IMR-90 (cell line): ENCODE data around the gene STAG1. TPM values are rescaled to one million over a fixed set of nuclear protein-coding genes. Genes with fewer than 3 reads are reported as not detected.
"Not testable (repeated sequence)": the region's sequence is repeated elsewhere in the genome, so short reads cannot be mapped to it uniquely, and the experiment has no call there.

Experiments
- ATAC-seq: fragments of 200-7000 bp; cut with Tn5 transposase; 2 replicates; pipeline ENCODE4 v1.9.1; 2020; ENCODE audit warnings: low read depth, mild to moderate bottlenecking, moderate library complexity
- BruUV-seq: library from RNA; stranded (reverse); fragments of 400-500 nt; replicated peaks from 2 replicates; lab custom pipeline; 2021; lab: Mats Ljungman, UMichigan
- CTCF ChIA-PET: fragments of 300-600 bp; formaldehyde crosslinking; extraction: SDS; loops from one replicate; lab custom pipeline; 2021; ENCODE audit warnings: antibody characterized with exemption; lab: Yijun Ruan, JAX
- POLR2A ChIA-PET: fragments of 300-600 bp; sonication (Branson Sonifier 250); formaldehyde crosslinking; loops from one replicate; lab custom pipeline; 2022; ENCODE audit warnings: antibody characterized with exemption; ENCODE audit not compliant: unreplicated experiment; lab: Charles Lee
- DNase-seq: peaks from one replicate; pipeline ENCODE4 v3.0.0; 2013
- H2AFZ ChIP-seq: replicated peaks from 2 replicates; pipeline ENCODE3; 2013; ENCODE audit warnings: low read length, mild to moderate bottlenecking; ENCODE audit not compliant: poor library complexity
- H2AK5ac ChIP-seq: 2 replicates; pipeline ENCODE4 v1.6.1; 2013; ENCODE audit warnings: low read depth, low read length, inconsistent platforms
- H2AK9ac ChIP-seq: replicated peaks from 2 replicates; pipeline ENCODE3; 2013; ENCODE audit warnings: mild to moderate bottlenecking, low read depth, low read length, moderate library complexity; ENCODE audit not compliant: poor library complexity
- H2BK120ac ChIP-seq: 2 replicates; pipeline ENCODE4 v1.6.1; 2013; ENCODE audit warnings: low read depth, low read length, inconsistent platforms
- H2BK15ac ChIP-seq: 3 replicates; pipeline ENCODE4 v1.6.1; 2013; ENCODE audit warnings: low read depth, low read length, inconsistent platforms
- H2BK20ac ChIP-seq: 2 replicates; pipeline ENCODE4 v1.6.1; 2013; ENCODE audit warnings: low read depth, mild to moderate bottlenecking, inconsistent platforms, low read length, moderate library complexity
- H2BK5ac ChIP-seq: 2 replicates; pipeline ENCODE4 v1.6.1; 2013; ENCODE audit warnings: mild to moderate bottlenecking, low read depth, low read length, inconsistent platforms; ENCODE audit not compliant: poor library complexity, severe bottlenecking
- H3K14ac ChIP-seq: replicated peaks from 2 replicates; pipeline ENCODE4 v1.6.1; 2013; ENCODE audit warnings: low read depth, low read length, inconsistent platforms
- H3K18ac ChIP-seq: 2 replicates; pipeline ENCODE4 v1.6.1; 2013; ENCODE audit warnings: low read depth, low read length, control low read depth
- H3K23ac ChIP-seq: 2 replicates; pipeline ENCODE4 v1.6.1; 2013; ENCODE audit warnings: low read depth, low read length, inconsistent platforms
- H3K27ac ChIP-seq: 2 replicates; pipeline ENCODE4 v1.5.1; 2013; ENCODE audit warnings: mild to moderate bottlenecking, control low read depth, low read length; ENCODE audit not compliant: insufficient read depth
- H3K27me3 ChIP-seq: 2 replicates; pipeline ENCODE4 v1.6.1; 2013; ENCODE audit warnings: low read length; ENCODE audit not compliant: control insufficient read depth, insufficient read depth
- H3K36me3 ChIP-seq: 2 replicates; pipeline ENCODE4 v1.6.1; 2013; ENCODE audit warnings: low read length, mixed read lengths; ENCODE audit not compliant: control insufficient read depth, insufficient read depth
- H3K4ac ChIP-seq: 2 replicates; pipeline ENCODE4 v1.6.1; 2013; ENCODE audit warnings: low read depth, low read length, inconsistent platforms
- H3K4me1 ChIP-seq: 2 replicates; pipeline ENCODE4 v1.6.1; 2013; ENCODE audit warnings: low read length, mixed read lengths; ENCODE audit not compliant: control insufficient read depth, insufficient read depth
- H3K4me2 ChIP-seq: 2 replicates; pipeline ENCODE4 v1.6.1; 2013; ENCODE audit warnings: low read depth, mild to moderate bottlenecking, control low read depth, low read length, moderate library complexity
- H3K4me3 ChIP-seq: 2 replicates; pipeline ENCODE4 v1.5.1; 2013; ENCODE audit warnings: low read depth, mild to moderate bottlenecking, control low read depth, low read length, moderate library complexity; ENCODE audit not compliant: insufficient read depth
- H3K56ac ChIP-seq: 2 replicates; pipeline ENCODE4 v1.6.1; 2013; ENCODE audit warnings: low read length, inconsistent platforms; ENCODE audit not compliant: insufficient read depth; ENCODE audit errors: extremely low read depth
- H3K79me1 ChIP-seq, 2 experiments: 2 replicates each; pipeline ENCODE4 v1.6.1; 2013; ENCODE audit warnings: low read length in 2 of 2, inconsistent platforms in 1 of 2, low read depth in 1 of 2
- H3K9ac ChIP-seq: 2 replicates; pipeline ENCODE4 v1.6.1; 2013; ENCODE audit warnings: low read depth, low read length, control low read depth
- H3K9me1 ChIP-seq: 2 replicates; pipeline ENCODE4 v1.6.1; 2013; ENCODE audit warnings: low read length, inconsistent platforms; ENCODE audit not compliant: insufficient read depth
- H3K9me3 ChIP-seq: 2 replicates; pipeline ENCODE4 v1.6.1; 2013; ENCODE audit warnings: low read length; ENCODE audit not compliant: control insufficient read depth, insufficient read depth
- H4K20me1 ChIP-seq: 2 replicates; pipeline ENCODE4 v1.6.1; 2013; ENCODE audit warnings: low read length, inconsistent platforms; ENCODE audit not compliant: insufficient read depth
- H4K5ac ChIP-seq: 2 replicates; pipeline ENCODE4 v1.6.1; 2013; ENCODE audit warnings: mild to moderate bottlenecking, low read depth, low read length, control low read depth
- H4K8ac ChIP-seq, 2 experiments: 2 replicates each; pipeline ENCODE4 v1.6.1; 2013; ENCODE audit warnings: low read depth in 2 of 2, low read length in 2 of 2, control low read depth in 1 of 2, inconsistent platforms in 1 of 2
- H4K91ac ChIP-seq: 2 replicates; pipeline ENCODE4 v1.6.1; 2013; ENCODE audit warnings: low read depth, low read length, inconsistent platforms; ENCODE audit not compliant: insufficient read depth
- FOS ChIP-seq: fragments of 150-350 bp; IDR thresholded peaks from 2 replicates; pipeline ENCODE4 v1.6.1; 2016; ENCODE audit warnings: low read depth, low read length
- MAFK ChIP-seq: IDR thresholded peaks from 2 replicates; pipeline ENCODE4 v1.6.1; 2012; ENCODE audit warnings: low read depth, low read length, improper control_type of control experiment
- POLR2A ChIP-seq: IDR thresholded peaks from 2 replicates; pipeline ENCODE4 v1.6.1; 2012; ENCODE audit warnings: mild to moderate bottlenecking, low read depth, low read length
- WGBS, 2 experiments: methylation state at CpG; one replicate each; pipeline versions ENCODE4 v1.1.5 to v1.1.7; 2013; ENCODE audit warnings: missing lambda C conversion rate in 2 of 2; ENCODE audit not compliant: insufficient read length in 1 of 2; ENCODE audit errors: extremely low coverage in 2 of 2; 5-methylcytosine and 5-hydroxymethylcytosine counted together
- dilution Hi-C: fragments of 300-500 bp; cut with HindIII; formaldehyde crosslinking; loops from one replicate; pipeline ENCODE4 v1.14.3; 2018; ENCODE audit warnings: low sequenced_read_pairs; ENCODE audit not compliant: unreplicated experiment
- in situ Hi-C: fragments of 300-500 bp; cut with MboI; formaldehyde crosslinking; loops from 3 replicates; pipeline ENCODE4 v1.14.3; 2019; ENCODE audit warnings: low sequenced_read_pairs, inconsistent platforms, mixed read lengths
- intact Hi-C: fragments of 100-400 bp; cut with micrococcal nuclease; formaldehyde crosslinking; loops from 2 replicates; pipeline ENCODE4 v1.10.0; 2022
- polyA plus RNA-seq, 3 experiments: library from polyadenylated mRNA; depleted of rRNA; stranded (reverse); fragments of >200 nt; gene quantifications; 2 replicates each; pipeline ENCODE4 v1.2.3, GENCODE V29; 2012; ENCODE audit warnings: low replicate concordance in 1 of 3
- total RNA-seq: library from RNA; depleted of rRNA; stranded (reverse); fragments of >200 nt; gene quantifications from 2 replicates; pipeline ENCODE4 v1.2.3, GENCODE V29; 2012

The STAG1 gene
- total and polyA plus RNA-seq, 2 of the 4 experiments (the other 2 are of a cell fraction), result 9.6 to 32.3 TPM

DNA sequence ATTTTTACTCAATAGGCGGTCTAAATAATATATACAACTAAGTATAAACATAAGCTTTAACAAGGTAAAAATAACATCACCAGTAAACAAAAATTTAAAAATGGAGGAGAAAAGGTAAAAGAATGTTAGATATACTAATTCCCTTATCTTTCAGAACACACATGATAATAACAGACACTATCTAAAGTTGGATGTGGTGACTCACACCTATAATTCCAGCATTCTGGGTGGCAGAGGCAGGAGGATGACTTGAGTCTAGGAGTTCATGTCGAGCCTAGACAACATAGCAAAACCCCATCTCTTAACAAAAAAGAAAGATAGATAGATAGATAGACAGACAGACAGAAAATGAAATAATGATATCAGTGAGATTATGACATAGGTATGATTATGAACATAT, 85.1 kb downstream of the STAG1 start:
- in situ Hi-C loops (no loop called here), intact Hi-C loops (no loop called here), dilution Hi-C loops (no loop called here)
- H3K14ac ChIP-seq, result no peak overlapping the region
- H4K20me1 ChIP-seq, result peaks cover 16% of the 10 kb centered on the region
- peaks cover 6% of the 10 kb centered on the region for H3K9me1 ChIP-seq
- ATAC-seq (0 out of 2 replicates have a peak, but pooled peaks have one; percentile 31), DNase-seq (peak; percentile 46)
- H3K56ac ChIP-seq, result no peak overlapping the region
- peak overlapping the region; percentile 12 for H2BK5ac ChIP-seq
- no peak overlapping the region for H4K91ac ChIP-seq
- no peak overlapping the region for H2AK9ac ChIP-seq
- ChIA-PET POLR2A (no interaction called here), CTCF (interaction anchor here (0.8 kb wide), 1 partner anchor 24 kb away, joined by 3 read pairs; no protein-coding TSS in a partner anchor)
- no peaks in the 10 kb centered on the region for H3K27me3 ChIP-seq
- TF ChIP-seq MAFK (no peak), POLR2A (no peak), FOS (peak; percentile 26; the same call in 1 of the 2 replicates)
- H3K36me3 ChIP-seq, result peaks cover 2% of the 10 kb centered on the region; the same call in 1 of the 2 replicates
- no peaks in the 10 kb centered on the region for H3K9me3 ChIP-seq
- H4K8ac ChIP-seq, result no peak overlapping the region
- no peak overlapping the region for H2AFZ ChIP-seq
- no peak overlapping the region for H3K27ac ChIP-seq
- no peak overlapping the region for H2BK120ac ChIP-seq
- no peak overlapping the region for H2BK15ac ChIP-seq
- H3K4me2 ChIP-seq, result no peak overlapping the region
- H3K9ac ChIP-seq, result no peak overlapping the region
- no peak overlapping the region for H3K4ac ChIP-seq
- peaks cover 18 to 67% of the 10 kb centered on the region in 2 experiments for H3K79me1 ChIP-seq
- BruUV-seq, result no TSS peak
- no peak overlapping the region for H3K18ac ChIP-seq
- H2AK5ac ChIP-seq, result no peak overlapping the region
- no peak overlapping the region for H3K4me3 ChIP-seq
- no peak overlapping the region for H3K23ac ChIP-seq
- no peak overlapping the region for H4K5ac ChIP-seq
- H2BK20ac ChIP-seq, result no peak overlapping the region
- no CpG with 5 or more reads among the region's 2 CpGs for whole genome bisulfite sequencing, 2 experiments
- H3K4me1 ChIP-seq, result peaks cover 5% of the 10 kb centered on the region

DNA sequence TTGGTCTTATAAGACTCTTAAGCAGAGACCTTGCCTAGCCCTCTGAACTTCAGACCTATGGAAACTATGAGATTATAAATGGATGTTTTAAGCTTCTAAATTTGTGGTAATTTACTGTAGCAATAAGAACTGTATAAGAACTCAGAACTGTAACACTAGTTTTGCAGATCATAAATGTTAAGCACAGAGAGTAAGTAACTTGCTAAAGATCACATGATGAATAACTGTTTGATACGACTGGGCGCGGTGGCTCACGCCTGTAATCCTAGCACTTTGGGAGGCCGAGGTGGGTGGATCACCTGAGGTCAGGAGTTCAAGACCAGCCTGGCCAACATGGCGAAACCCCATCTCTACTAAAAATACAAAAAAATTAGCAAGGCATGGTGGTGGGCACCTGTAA, 85.9 kb downstream of the STAG1 start:
- H2BK20ac ChIP-seq, H2AK5ac ChIP-seq, H3K27ac ChIP-seq, H4K20me1 ChIP-seq, H3K14ac ChIP-seq, H3K4me3 ChIP-seq, CTCF ChIA-PET, in situ Hi-C loops, H3K9me3 ChIP-seq, ATAC-seq, dilution Hi-C loops, H3K56ac ChIP-seq, H2AK9ac ChIP-seq, H3K9ac ChIP-seq, H2BK15ac ChIP-seq, POLR2A ChIA-PET, BruUV-seq, DNase-seq, H4K91ac ChIP-seq, H3K23ac ChIP-seq, H3K27me3 ChIP-seq, H3K4ac ChIP-seq, intact Hi-C loops, H3K4me1 ChIP-seq, H4K8ac ChIP-seq, H3K9me1 ChIP-seq, H3K36me3 ChIP-seq, H2BK120ac ChIP-seq, H3K4me2 ChIP-seq, H3K18ac ChIP-seq, H2AFZ ChIP-seq, H2BK5ac ChIP-seq, H4K5ac ChIP-seq: not testable (repeated sequence)
- no CpG with 5 or more reads among the region's 6 CpGs for WGBS, 2 experiments
- peaks cover 14 to 69% of the 10 kb centered on the region in 2 experiments for H3K79me1 ChIP-seq
